ENCODE results near the gene NRARP. TPM values are rescaled to one million over a fixed set of nuclear protein-coding genes. Genes with fewer than 3 reads are reported as not detected.

The NRARP gene
- total RNA-seq, 6 experiments from 2014 or later: 0.57 to 2.3 (median 0.98) TPM

- DNase-seq (peak; percentile 46 to 59 (median 51)), ATAC-seq (peak; percentile 2 to 10 (median 6))
- Histone ChIP-seq H3K4me3 (no peak overlapping the region), H3K27ac (peak overlapping the region; percentile 1 to 80 (median 33)), H3K9me3 (no peaks in the 10 kb centered on the region), H3K27me3 (peaks cover 0 to 6% of the 10 kb centered on the region in 2 donors), H3K36me3 (no peaks in the 10 kb centered on the region), H3K4me1 (peaks cover 0 to 9% (median 0%) of the 10 kb centered on the region in 4 donors)
- intact Hi-C loops (cut with DNase I): loop anchor here in 1 of 2 donors (10.0 kb wide), 1 partner anchor 99 kb away; no protein-coding TSS in a partner anchor
- TF ChIP-seq, protein P1, sequence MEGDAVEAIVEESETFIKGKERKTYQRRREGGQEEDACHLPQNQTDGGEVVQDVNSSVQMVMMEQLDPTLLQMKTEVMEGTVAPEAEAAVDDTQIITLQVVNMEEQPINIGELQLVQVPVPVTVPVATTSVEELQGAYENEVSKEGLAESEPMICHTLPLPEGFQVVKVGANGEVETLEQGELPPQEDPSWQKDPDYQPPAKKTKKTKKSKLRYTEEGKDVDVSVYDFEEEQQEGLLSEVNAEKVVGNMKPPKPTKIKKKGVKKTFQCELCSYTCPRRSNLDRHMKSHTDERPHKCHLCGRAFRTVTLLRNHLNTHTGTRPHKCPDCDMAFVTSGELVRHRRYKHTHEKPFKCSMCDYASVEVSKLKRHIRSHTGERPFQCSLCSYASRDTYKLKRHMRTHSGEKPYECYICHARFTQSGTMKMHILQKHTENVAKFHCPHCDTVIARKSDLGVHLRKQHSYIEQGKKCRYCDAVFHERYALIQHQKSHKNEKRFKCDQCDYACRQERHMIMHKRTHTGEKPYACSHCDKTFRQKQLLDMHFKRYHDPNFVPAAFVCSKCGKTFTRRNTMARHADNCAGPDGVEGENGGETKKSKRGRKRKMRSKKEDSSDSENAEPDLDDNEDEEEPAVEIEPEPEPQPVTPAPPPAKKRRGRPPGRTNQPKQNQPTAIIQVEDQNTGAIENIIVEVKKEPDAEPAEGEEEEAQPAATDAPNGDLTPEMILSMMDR (IDR thresholded peaks at IDR 0.05): no peak
- 0% methylated on average over 1 of the region's 30 CpGs for WGBS (ENCODE audit: insufficient coverage, low coverage, low lambda C conversion rate, missing lambda C conversion rate)
Observed at GRCh38 chr9:137306066-137306849, 4.2 kb upstream of the NRARP start.

DNA sequence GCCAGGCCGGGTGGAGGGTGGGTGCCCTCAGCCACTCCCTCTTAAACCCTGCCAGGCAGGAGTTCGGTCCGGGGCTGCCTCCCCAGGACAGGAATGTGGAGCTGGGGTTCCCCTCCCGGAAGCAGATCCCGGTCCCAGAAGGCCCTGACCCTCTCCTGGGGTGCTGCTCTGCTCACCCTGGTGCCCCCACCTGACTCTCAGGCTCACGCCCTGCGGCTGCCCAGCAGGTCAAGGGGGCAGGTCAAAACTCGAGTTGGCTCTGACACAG, 3.7 kb upstream of the NRARP start:
- no peaks in the 10 kb centered on the region for H3K9me3 ChIP-seq
- DNase-seq (no peak), ATAC-seq (no peak)
- peak overlapping the region; percentile 1 to 80 (median 33) for H3K27ac ChIP-seq
- H3K27me3 ChIP-seq: peaks cover 0 to 6% of the 10 kb centered on the region in 2 donors
- peaks cover 0 to 12% (median 0%) of the 10 kb centered on the region in 4 donors for H3K4me1 ChIP-seq
- no peak overlapping the region for H3K4me3 ChIP-seq
- no peaks in the 10 kb centered on the region for H3K36me3 ChIP-seq
- intact Hi-C loops (cut with DNase I): loop anchor here in 1 of 2 donors (10.0 kb wide), 1 partner anchor 99 kb away; no protein-coding TSS in a partner anchor
- no CpG with 5 or more reads among the region's 8 CpGs for WGBS (ENCODE audit: insufficient coverage, low coverage, low lambda C conversion rate, missing lambda C conversion rate)
- no peak for TF ChIP-seq POLR2A (IDR thresholded peaks at IDR 0.05)
- TF ChIP-seq, protein P1 (IDR thresholded peaks at IDR 0.05): no peak

- TF ChIP-seq, protein P1 (IDR thresholded peaks at IDR 0.05): peak in 1 of 4 donors; percentile 6
- peak; percentile 14 for TF ChIP-seq POLR2A (IDR thresholded peaks at IDR 0.05)
- H3K4me3 ChIP-seq: no peak overlapping the region
- WGBS (ENCODE audit: insufficient coverage, low coverage, low lambda C conversion rate, missing lambda C conversion rate): 34% methylated on average over 20 of the region's 36 CpGs
- peak; percentile 55 to 68 (median 67) for DNase-seq
- intact Hi-C loops (cut with DNase I): loop anchor here in 1 of 2 donors (10.0 kb wide), 1 partner anchor 100 kb away; no protein-coding TSS in a partner anchor
- peak overlapping the region; percentile 1 to 80 (median 43) for H3K27ac ChIP-seq
- peaks cover 0 to 6% of the 10 kb centered on the region in 2 donors for H3K27me3 ChIP-seq
- peak; percentile 28 to 50 (median 36) for ATAC-seq
- H3K9me3 ChIP-seq: no peaks in the 10 kb centered on the region
- H3K36me3 ChIP-seq: no peaks in the 10 kb centered on the region
- peaks cover 0 to 17% (median 0%) of the 10 kb centered on the region in 4 donors for H3K4me1 ChIP-seq
Observed at GRCh38 chr9:137305060-137305797, 3.2 kb upstream of the NRARP start.

DNA sequence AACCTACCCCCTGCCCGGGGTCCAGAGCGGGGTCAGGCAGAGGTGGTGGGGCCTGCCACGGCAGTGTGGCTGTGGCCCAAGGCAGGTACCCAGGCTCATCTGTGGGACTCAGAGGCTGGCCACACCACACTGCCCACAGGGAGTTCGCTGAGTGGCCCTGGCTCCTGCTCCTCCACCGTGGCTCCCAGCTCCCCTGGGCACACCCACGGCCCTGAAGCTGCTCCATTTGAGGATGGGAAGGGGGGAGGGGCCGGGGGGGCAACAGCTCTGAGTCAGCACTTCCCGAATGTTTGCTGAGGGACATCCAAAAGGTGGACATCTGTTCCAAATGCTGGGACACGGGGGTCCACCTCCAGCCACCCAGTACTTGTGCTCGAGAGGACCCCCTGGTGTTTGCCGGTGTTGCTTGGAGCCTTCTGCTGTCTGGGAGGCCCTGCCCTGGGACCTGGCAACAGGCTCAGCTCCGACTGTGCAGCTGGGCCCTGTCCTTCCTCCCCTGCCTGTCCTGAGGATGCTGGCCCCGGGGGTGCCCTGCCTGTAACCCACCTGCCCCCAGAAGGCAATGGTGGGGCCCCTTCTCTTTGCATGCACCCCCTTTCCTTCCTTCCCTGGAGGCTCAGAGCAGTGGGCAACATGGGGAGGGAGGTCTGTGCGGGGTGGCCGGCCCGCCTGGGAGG, 2.5 kb upstream of the NRARP start:
- no CpG with 5 or more reads among the region's 16 CpGs for WGBS (ENCODE audit: insufficient coverage, low coverage, low lambda C conversion rate, missing lambda C conversion rate)
- Histone ChIP-seq H3K4me3 (no peak overlapping the region), H3K4me1 (peaks cover 0 to 20% (median under 1%) of the 10 kb centered on the region in 4 donors), H3K9me3 (no peaks in the 10 kb centered on the region), H3K36me3 (no peaks in the 10 kb centered on the region), H3K27me3 (peaks cover 0 to 13% of the 10 kb centered on the region in 2 donors), H3K27ac (peak overlapping the region in 1 of 3 donors; percentile 80)
- no peak for ATAC-seq
- intact Hi-C loops (cut with DNase I): loop anchor here in 1 of 2 donors (10.0 kb wide), 1 partner anchor 100 kb away; no protein-coding TSS in a partner anchor
- TF ChIP-seq POLR2A (IDR thresholded peaks at IDR 0.05): no peak
- TF ChIP-seq, protein P1 (IDR thresholded peaks at IDR 0.05): no peak
- no peak for DNase-seq
